Putamen (tissue), 1 donor: Measurements from ENCODE around the gene PLIN1.

Experiments used
- DNase-seq: peaks from one replicate; pipeline ENCODE4 v3.0.0-alpha.2; 2016; ENCODE audit warnings: low spot score

Gene PLIN1

GRCh38 chr15:89671687-89672086 lies 7.5 kb downstream of the PLIN1 start:
- no peak for DNase-seq

GRCh38 chr15:89670971-89671560 lies 8.1 kb downstream of the PLIN1 start:
- DNase-seq = no peak

GRCh38 chr15:89669941-89670340 lies 9.2 kb downstream of the PLIN1 start:
- no peak for DNase-seq

- DNase-seq = no peak
Measured at GRCh38 chr15:89669309-89669865, 9.8 kb downstream of the PLIN1 start.

- no peak for DNase-seq
Measured at GRCh38 chr15:89668171-89668570, 11.0 kb downstream of the PLIN1 start.

- DNase-seq = no peak
Measured at GRCh38 chr15:89667706-89667960, 11.5 kb downstream of the PLIN1 start.

- DNase-seq = no peak
Measured at GRCh38 chr15:89666858-89667705, 12.1 kb downstream of the PLIN1 start.

- no peak for DNase-seq
Measured at GRCh38 chr15:89666184-89666857, 12.8 kb downstream of the PLIN1 start.

GRCh38 chr15:89665449-89666181 lies 13.6 kb downstream of the PLIN1 start:
- DNase-seq = no peak

GRCh38 chr15:89664441-89665350 lies 14.5 kb downstream of the PLIN1 start:
- DNase-seq = no peak

GRCh38 chr15:89662893-89663626 lies 16.1 kb downstream of the PLIN1 start:
- no peak for DNase-seq

- no peak for DNase-seq
Measured at GRCh38 chr15:89660556-89660955, 18.6 kb downstream of the PLIN1 start.

- DNase-seq = no peak
Measured at GRCh38 chr15:89659295-89659694, 19.9 kb downstream of the PLIN1 start.

- DNase-seq = no peak
Measured at GRCh38 chr15:89657686-89658200, 21.4 kb downstream of the PLIN1 start.

GRCh38 chr15:89656116-89656815 lies 22.9 kb downstream of the PLIN1 start:
- DNase-seq = no peak

GRCh38 chr15:89654847-89655805 lies 24.0 kb downstream of the PLIN1 start, which contains the start of gene KIF7:
Gene KIF7, minus strand, starts transcription at chr15:89655467. Its CDS starts 2,537 bp downstream, at chr15:89652930.
- DNase-seq = no peak

- DNase-seq = no peak
Measured at GRCh38 chr15:89654301-89654761, 24.8 kb downstream of the PLIN1 start.

- DNase-seq = no peak
Measured at GRCh38 chr15:89653578-89653977, 25.6 kb downstream of the PLIN1 start.
